SK-N-SH (cell line): ENCODE data around the gene SLAIN2. TPM values are rescaled to one million over a fixed set of nuclear protein-coding genes. Genes with fewer than 3 reads are reported as not detected.

Experiments
- CTCF ChIA-PET: fragments of 300-600, 350-600 bp; formaldehyde crosslinking; extraction: SDS; loops from one replicate; lab custom pipeline; 2021; lab: Yijun Ruan, JAX
- POLR2A ChIA-PET: fragments of 350-600 bp; sonication (Branson Sonifier 250); formaldehyde crosslinking; extraction: SDS; loops from one replicate; lab custom pipeline; 2020; ENCODE audit warnings: antibody characterized with exemption, inconsistent platforms; lab: Yijun Ruan, JAX
- DNase-seq: peaks from one replicate; pipeline ENCODE4 v3.0.0; 2012
- H2AFZ ChIP-seq: fragments of 200-600 bp; sonication (generic); 2 replicates; pipeline ENCODE4 v1.8.1; 2016; ENCODE audit warnings: antibody characterized with exemption, mild to moderate bottlenecking, low read depth
- H3F3A ChIP-seq: fragments of 200-600 bp; sonication (generic); replicated peaks from 2 replicates; pipeline ENCODE3; 2016; ENCODE audit warnings: antibody characterized with exemption, mild to moderate bottlenecking; ENCODE audit not compliant: insufficient read depth
- H3K27ac ChIP-seq, 2 experiments: fragments of 200-500 bp in 1 of 2; fragments of 200-600 bp in 1 of 2; sonication (Bioruptor generic) in 1 of 2; sonication (generic), shearing (Covaris generic) in 1 of 2; 2 replicates each; pipeline versions ENCODE4 v1.5.1 to v1.6.1; 2014 to 2016; ENCODE audit warnings: low read depth in 2 of 2, inconsistent platforms in 1 of 2, low read length in 1 of 2, mild to moderate bottlenecking in 1 of 2, mixed read lengths in 1 of 2
- H3K27me3 ChIP-seq: fragments of 200-600 bp; sonication (generic), shearing (Covaris generic); 2 replicates; pipeline ENCODE4 v1.6.1; 2016; ENCODE audit warnings: mixed run types; ENCODE audit not compliant: insufficient read depth
- H3K36me3 ChIP-seq, 2 experiments: fragments of 200-500 bp in 1 of 2; fragments of 200-600 bp in 1 of 2; sonication (Bioruptor generic) in 1 of 2; sonication (generic) in 1 of 2; replicated peaks in 1 of 2; 2 replicates each; pipeline versions ENCODE3 to v1.5.1; 2014 to 2016; ENCODE audit warnings: low read length in 1 of 2, mild to moderate bottlenecking in 1 of 2; ENCODE audit not compliant: insufficient read depth in 2 of 2, control insufficient read depth in 1 of 2
- H3K4me1 ChIP-seq, 2 experiments: fragments of 200-500 bp in 1 of 2; fragments of 200-600 bp in 1 of 2; sonication (Bioruptor generic) in 1 of 2; sonication (generic), shearing (Covaris generic) in 1 of 2; 2 replicates each; pipeline versions ENCODE4 v1.5.1 to v1.6.1; 2014 to 2016; ENCODE audit warnings: low read depth in 1 of 2, low read length in 1 of 2, mixed run types in 1 of 2; ENCODE audit not compliant: insufficient read depth in 2 of 2, control insufficient read depth in 1 of 2
- H3K4me2 ChIP-seq: fragments of 200-600 bp; sonication (generic), shearing (Covaris generic); 2 replicates; pipeline ENCODE4 v1.6.1; 2017; ENCODE audit warnings: mixed run types
- H3K4me3 ChIP-seq, 2 experiments: fragments of 200-500 bp in 1 of 2; fragments of 200-600 bp in 1 of 2; sonication (Bioruptor generic) in 1 of 2; sonication (generic), shearing (Covaris generic) in 1 of 2; 2 replicates each; pipeline versions ENCODE4 v1.5.1 to v1.8.1; 2014 to 2016; ENCODE audit warnings: low read depth in 2 of 2, inconsistent platforms in 1 of 2, low read length in 1 of 2, mild to moderate bottlenecking in 1 of 2, mixed read lengths in 1 of 2, moderate library complexity in 1 of 2
- H3K79me2 ChIP-seq: fragments of 200-600 bp; sonication (generic); 2 replicates; pipeline ENCODE4 v1.8.1; 2017; ENCODE audit warnings: mild to moderate bottlenecking; ENCODE audit not compliant: insufficient read depth
- H3K9ac ChIP-seq: fragments of 200-600 bp; sonication (generic); 2 replicates; pipeline ENCODE4 v1.6.1; 2017; ENCODE audit warnings: mixed run types
- H3K9me2 ChIP-seq: fragments of 200-600 bp; sonication (generic); 2 replicates; pipeline ENCODE4 v1.6.1; 2017; ENCODE audit warnings: mixed run types
- H3K9me3 ChIP-seq: fragments of 200-600 bp; sonication (generic); 2 replicates; pipeline ENCODE4 v1.6.1; 2017; ENCODE audit warnings: mixed run types, mild to moderate bottlenecking, moderate library complexity
- H4K20me1 ChIP-seq: fragments of 200-600 bp; sonication (generic); 2 replicates; pipeline ENCODE4 v1.6.1; 2017; ENCODE audit warnings: mild to moderate bottlenecking, mixed run types; ENCODE audit not compliant: insufficient read depth
- CTCF ChIP-seq: fragments of 200-600 bp; sonication (generic); IDR thresholded peaks from 2 replicates; pipeline ENCODE4 v1.6.1; 2017; ENCODE audit warnings: antibody characterized with exemption, mild to moderate bottlenecking, moderate library complexity
- ELF1 ChIP-seq: IDR thresholded peaks from 2 replicates; pipeline ENCODE4 v1.4.0; 2012
- EP300 ChIP-seq, 2 experiments: IDR thresholded peaks; 2 replicates each; pipeline versions ENCODE4 v1.4.0 to v1.6.1; 2012; ENCODE audit warnings: borderline replicate concordance in 1 of 2, low read depth in 1 of 2, low read length in 1 of 2
- EZH2phosphoT487 ChIP-seq: fragments of 200-600 bp; sonication (generic); IDR thresholded peaks from 2 replicates; pipeline ENCODE4 v1.6.1; 2017; ENCODE audit warnings: low read depth, mixed run types, mild to moderate bottlenecking, antibody characterized with exemption, moderate library complexity, borderline replicate concordance
- FOXM1 ChIP-seq: IDR thresholded peaks from 2 replicates; pipeline ENCODE4 v1.4.0; 2012; ENCODE audit warnings: low read depth, mild to moderate bottlenecking
- GABPA ChIP-seq: IDR thresholded peaks from 2 replicates; pipeline ENCODE4 v1.4.0; 2012; ENCODE audit warnings: low read depth, mild to moderate bottlenecking
- GATA2 ChIP-seq: sonication (generic); formaldehyde crosslinking; IDR thresholded peaks from 2 replicates; pipeline ENCODE4 v1.5.0; 2020; ENCODE audit warnings: mild to moderate bottlenecking, missing genetic modification reagents
- IRF3 ChIP-seq: fragments of 150-350 bp; IDR thresholded peaks from 2 replicates; pipeline ENCODE4 v1.6.1; 2016; ENCODE audit warnings: mild to moderate bottlenecking, low read depth, low read length
- MEF2A ChIP-seq: IDR thresholded peaks from 2 replicates; pipeline ENCODE4 v1.4.0; 2012; ENCODE audit warnings: low read depth, borderline replicate concordance
- MXI1 ChIP-seq: IDR thresholded peaks from 2 replicates; pipeline ENCODE4 v1.6.1; 2012; ENCODE audit warnings: mild to moderate bottlenecking, low read depth, low read length, improper control_type of control experiment
- NFIC ChIP-seq: IDR thresholded peaks from 2 replicates; pipeline ENCODE4 v1.4.0; 2012; ENCODE audit warnings: borderline replicate concordance
- NRF1 ChIP-seq: IDR thresholded peaks from 2 replicates; pipeline ENCODE4 v1.6.1; 2012; ENCODE audit warnings: low read depth, mild to moderate bottlenecking, low read length
- POLR2AphosphoS5 ChIP-seq: IDR thresholded peaks from 2 replicates; pipeline ENCODE4 v1.6.1; 2012; ENCODE audit warnings: low read depth, low read length
- RAD21 ChIP-seq: IDR thresholded peaks from 2 replicates; pipeline ENCODE4 v1.6.1; 2012; ENCODE audit warnings: mild to moderate bottlenecking, low read length
- RCOR1 ChIP-seq: fragments of 150-350 bp; IDR thresholded peaks from 2 replicates; pipeline ENCODE4 v1.6.1; 2017; ENCODE audit warnings: antibody characterized with exemption, low read length
- RFX5 ChIP-seq: IDR thresholded peaks from 2 replicates; pipeline ENCODE4 v1.6.1; 2012; ENCODE audit warnings: mild to moderate bottlenecking, improper control_type of control experiment, low read length
- RXRA ChIP-seq: IDR thresholded peaks from 2 replicates; pipeline ENCODE4 v1.4.0; 2012; ENCODE audit warnings: low read depth, mild to moderate bottlenecking, borderline replicate concordance
- TAF1 ChIP-seq: IDR thresholded peaks from 2 replicates; pipeline ENCODE4 v1.6.1; 2012; ENCODE audit warnings: low read depth, mild to moderate bottlenecking, low read length, moderate library complexity, borderline replicate concordance
- USF1 ChIP-seq: IDR thresholded peaks from 2 replicates; pipeline ENCODE4 v1.4.0; 2012; ENCODE audit warnings: low read depth, borderline replicate concordance
- WGBS: methylation state at CpG from one replicate; pipeline ENCODE4 v1.1.6; 2017; ENCODE audit warnings: low lambda C conversion rate; 5-methylcytosine and 5-hydroxymethylcytosine counted together
- polyA plus RNA-seq, 3 experiments: library from polyadenylated mRNA; depleted of rRNA; stranded (reverse); fragments of >200 nt; gene quantifications; 2 replicates each; pipeline ENCODE4 v1.2.3, GENCODE V29; 2012
- TF ChIP-seq, protein P1 (sequence below): IDR thresholded peaks from 2 replicates; pipeline ENCODE4 v1.4.0; 2012; ENCODE audit warnings: low read depth
- TF ChIP-seq, protein P2 (sequence below): IDR thresholded peaks from 2 replicates; pipeline ENCODE4 v1.4.0; 2012; ENCODE audit warnings: low read depth, borderline replicate concordance
- TF ChIP-seq, protein P3 (sequence below): IDR thresholded peaks from 2 replicates; pipeline ENCODE4; 2012

Gene SLAIN2
- polyA plus RNA-seq (2012; rRNA removed): 16.2 and 17.0 TPM in 2 replicates
- polyA plus RNA-seq (2012; cell fraction: cytosol; rRNA removed): 22.6 and 25.7 TPM in 2 replicates
- polyA plus RNA-seq (2012; cell fraction: nucleus; rRNA removed): 11.0 and 21.0 TPM in 2 replicates

- Histone ChIP-seq H3F3A (peaks cover 4% of the 10 kb centered on the region), H3K79me2 (peaks cover 47% of the 10 kb centered on the region), H3K9ac (peak within 1 kb of the TSS; percentile 94), H4K20me1 (peaks cover 33% of the 10 kb centered on the region), H3K4me3 (peak within 1 kb of the TSS; percentile 78 to 96), H3K9me2 (no peaks in the 10 kb centered on the region), H3K4me1 (peaks cover 16 to 29% of the 10 kb centered on the region in 2 experiments), H3K9me3 (no peaks in the 10 kb centered on the region), H3K27ac (peak within 1 kb of the TSS; percentile 95 to 97), H3K36me3 (no peaks in the 10 kb centered on the region), H2AFZ (peak within 1 kb of the TSS; percentile 86), H3K4me2 (peak within 1 kb of the TSS; percentile 91), H3K27me3 (no peaks in the 10 kb centered on the region)
- ChIA-PET POLR2A (interaction anchor here (1.0 to 2.4 kb wide), 3 partner anchors 20 to 143 kb away, joined by 3 to 7 read pairs (median 3); partner anchors contain the start of gene SLC10A4), CTCF (interaction anchor here (0.7 to 1.6 kb wide), 2 partner anchors 16 to 205 kb away, joined by 4 to 7 read pairs; no protein-coding TSS in a partner anchor)
- DNase-seq: peak; percentile 99
- 1% methylated on average over 27 of the region's 89 CpGs for WGBS
- peak; percentile 93 for TF ChIP-seq POLR2AphosphoS5
- TF ChIP-seq CTCF: peak; percentile 36
- TF ChIP-seq, protein P1, sequence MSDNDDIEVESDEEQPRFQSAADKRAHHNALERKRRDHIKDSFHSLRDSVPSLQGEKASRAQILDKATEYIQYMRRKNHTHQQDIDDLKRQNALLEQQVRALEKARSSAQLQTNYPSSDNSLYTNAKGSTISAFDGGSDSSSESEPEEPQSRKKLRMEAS: peak; percentile 62
- TF ChIP-seq FOXM1: 0 out of 2 replicates have a peak, but pooled peaks have one; percentile 30
- TF ChIP-seq, protein P2, sequence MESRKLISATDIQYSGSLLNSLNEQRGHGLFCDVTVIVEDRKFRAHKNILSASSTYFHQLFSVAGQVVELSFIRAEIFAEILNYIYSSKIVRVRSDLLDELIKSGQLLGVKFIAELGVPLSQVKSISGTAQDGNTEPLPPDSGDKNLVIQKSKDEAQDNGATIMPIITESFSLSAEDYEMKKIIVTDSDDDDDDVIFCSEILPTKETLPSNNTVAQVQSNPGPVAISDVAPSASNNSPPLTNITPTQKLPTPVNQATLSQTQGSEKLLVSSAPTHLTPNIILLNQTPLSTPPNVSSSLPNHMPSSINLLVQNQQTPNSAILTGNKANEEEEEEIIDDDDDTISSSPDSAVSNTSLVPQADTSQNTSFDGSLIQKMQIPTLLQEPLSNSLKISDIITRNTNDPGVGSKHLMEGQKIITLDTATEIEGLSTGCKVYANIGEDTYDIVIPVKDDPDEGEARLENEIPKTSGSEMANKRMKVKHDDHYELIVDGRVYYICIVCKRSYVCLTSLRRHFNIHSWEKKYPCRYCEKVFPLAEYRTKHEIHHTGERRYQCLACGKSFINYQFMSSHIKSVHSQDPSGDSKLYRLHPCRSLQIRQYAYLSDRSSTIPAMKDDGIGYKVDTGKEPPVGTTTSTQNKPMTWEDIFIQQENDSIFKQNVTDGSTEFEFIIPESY: no peak
- TF ChIP-seq EP300 (IDR thresholded peaks at IDR 0.05; ENCODE audit: borderline replicate concordance in 1 of 2, low read depth in 1 of 2, low read length in 1 of 2): peak in 1 of 2 experiments; percentile 23; a peak in 1 of 4 replicates
- TF ChIP-seq RCOR1: no peak
- TF ChIP-seq TAF1: peak; percentile 82
- no peak for TF ChIP-seq EZH2phosphoT487
- no peak for TF ChIP-seq GATA2 (CRISPR knock-in tag)
- TF ChIP-seq USF1: no peak
- peak; percentile 67 for TF ChIP-seq MXI1
- no peak for TF ChIP-seq MEF2A
- TF ChIP-seq, protein P3, sequence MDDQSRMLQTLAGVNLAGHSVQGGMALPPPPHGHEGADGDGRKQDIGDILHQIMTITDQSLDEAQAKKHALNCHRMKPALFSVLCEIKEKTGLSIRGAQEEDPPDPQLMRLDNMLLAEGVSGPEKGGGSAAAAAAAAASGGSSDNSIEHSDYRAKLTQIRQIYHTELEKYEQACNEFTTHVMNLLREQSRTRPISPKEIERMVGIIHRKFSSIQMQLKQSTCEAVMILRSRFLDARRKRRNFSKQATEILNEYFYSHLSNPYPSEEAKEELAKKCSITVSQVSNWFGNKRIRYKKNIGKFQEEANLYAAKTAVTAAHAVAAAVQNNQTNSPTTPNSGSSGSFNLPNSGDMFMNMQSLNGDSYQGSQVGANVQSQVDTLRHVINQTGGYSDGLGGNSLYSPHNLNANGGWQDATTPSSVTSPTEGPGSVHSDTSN: no peak
- TF ChIP-seq IRF3: 0 out of 2 replicates have a peak, but pooled peaks have one; percentile 10
- TF ChIP-seq ELF1: 0 out of 2 replicates have a peak, but pooled peaks have one; percentile 16
- no peak for TF ChIP-seq NFIC
- peak; percentile 74 for TF ChIP-seq GABPA
- peak; percentile 53 for TF ChIP-seq NRF1
- no peak for TF ChIP-seq RXRA
- TF ChIP-seq RAD21: no peak
- TF ChIP-seq RFX5: 0 out of 2 replicates have a peak, but pooled peaks have one; percentile 12
Measured at GRCh38 chr4:48340965-48341775, at the start of gene SLAIN2. Gene SLAIN2, plus strand, starts transcription at chr4:48341529. Its CDS starts 211 bp downstream, at chr4:48341740.
